ENCODE results near the gene RPL32.

- no peak for TF ChIP-seq EZH2 (IDR thresholded peaks at IDR 0.05; ENCODE audit: borderline replicate concordance, insufficient read depth, low read length, poor library complexity, severe bottlenecking)
- TF ChIP-seq POLR2AphosphoS5 (IDR thresholded peaks at IDR 0.05): no peak
- no peak for TF ChIP-seq CTCF (IDR thresholded peaks at IDR 0.05; ENCODE audit: poor library complexity, severe bottlenecking)
- no peak for TF ChIP-seq EP300 (conservative IDR thresholded peaks at IDR 0.05; ENCODE audit: poor library complexity, severe bottlenecking)
- no peak for TF ChIP-seq REST (IDR thresholded peaks at IDR 0.05; ENCODE audit: borderline replicate concordance)
- TF ChIP-seq MXI1 (conservative IDR thresholded peaks at IDR 0.05; ENCODE audit: poor library complexity, severe bottlenecking): no peak
- no peak for TF ChIP-seq SMC3 (conservative IDR thresholded peaks at IDR 0.05; ENCODE audit: poor library complexity)
- TF ChIP-seq RAD21 (conservative IDR thresholded peaks at IDR 0.05): no peak
These were observed 45.4 kb upstream of the RPL32 start for GRCh38 chr3:12886736-12887135.
